GM19324 (cell line): ENCODE results near the gene COMT.
"Not testable (repeated sequence)": the region's sequence is repeated elsewhere in the genome, so short reads cannot be mapped to it uniquely, and the experiment has no call there.

ENCODE experiments used
- ATAC-seq: cut with Tn5 transposase; IDR thresholded peaks from one replicate; pipeline ENCODE4 v1.9.1; 2021; ENCODE audit warnings: mild to moderate bottlenecking, moderate library complexity; ENCODE audit not compliant: unreplicated experiment, low FRiP score

The COMT gene

GRCh38 chr22:19927696-19928095, 13.9 kb upstream of the COMT start:
- no peak for ATAC-seq

- no peak for ATAC-seq
These were observed 13.4 kb upstream of the COMT start for GRCh38 chr22:19928207-19928606.

- no peak for ATAC-seq
These were observed 11.7 kb upstream of the COMT start for GRCh38 chr22:19929586-19930550.

- ATAC-seq = no peak
These were observed 10.8 kb upstream of the COMT start for GRCh38 chr22:19930551-19931486.

- ATAC-seq = no peak
These were observed 10.1 kb upstream of the COMT start for GRCh38 chr22:19931514-19931913.

GRCh38 chr22:19932367-19933206, 9.0 kb upstream of the COMT start:
- ATAC-seq = no peak

GRCh38 chr22:19933341-19934241, 8.0 kb upstream of the COMT start:
- no peak for ATAC-seq

GRCh38 chr22:19935123-19935718, 6.4 kb upstream of the COMT start:
- ATAC-seq = not testable (repeated sequence)

- ATAC-seq = no peak
These were observed 5.1 kb upstream of the COMT start for GRCh38 chr22:19936513-19936912.

- ATAC-seq = no peak
These were observed 3.7 kb upstream of the COMT start for GRCh38 chr22:19937616-19938473.

GRCh38 chr22:19940536-19941364, 822 bp upstream of the COMT start:
- ATAC-seq = no peak

- no peak for ATAC-seq
These were observed 847 bp downstream of the COMT start for GRCh38 chr22:19942157-19943081.

GRCh38 chr22:19943082-19944026, 1.8 kb downstream of the COMT start:
- no peak for ATAC-seq

GRCh38 chr22:19948057-19948760, 6.6 kb downstream of the COMT start:
- ATAC-seq = no peak
